Neural progenitor cell (in vitro differentiated cells): ENCODE results near the gene LGALS8.

Experiments used
- CTCF ChIP-seq: fragments of 200-600 bp; sonication (generic); IDR thresholded peaks from 2 replicates; pipeline ENCODE4 v1.5.1; 2017; ENCODE audit warnings: antibody characterized with exemption, mild to moderate bottlenecking
- EZH2 ChIP-seq: fragments of 200-600 bp; sonication (generic); IDR thresholded peaks from 2 replicates; pipeline ENCODE4 v1.6.1; 2017; ENCODE audit warnings: antibody characterized with exemption, mild to moderate bottlenecking, moderate library complexity
- EZH2phosphoT487 ChIP-seq: fragments of 200-600 bp; sonication (generic); IDR thresholded peaks from 2 replicates; pipeline ENCODE4 v1.6.1; 2017; ENCODE audit warnings: antibody characterized with exemption

GRCh38 chr1:236511735-236512418, 11.9 kb upstream of the LGALS8 start:
- TF ChIP-seq EZH2 = no peak
- no peak for TF ChIP-seq EZH2phosphoT487
- TF ChIP-seq CTCF = no peak
